Thyroid gland (tissue), 4 donors: Measurements from ENCODE around the gene CNDP2. TPM values are rescaled to one million over a fixed set of nuclear protein-coding genes. Genes with fewer than 3 reads are reported as not detected.

Experiments used
- DNase-seq, 2 donors: peaks; one replicate each; pipeline ENCODE4 v3.0.0-alpha.2; 2019
- H3K27ac ChIP-seq, 3 donors: fragments of 200-600 bp; sonication (generic); 1 replicate in 2 of 3; 2 replicates in 1 of 3; pipeline ENCODE4 v1.5.1; 2016 to 2019; ENCODE audit warnings: mild to moderate bottlenecking in 1 of 3, moderate library complexity in 1 of 3
- H3K27me3 ChIP-seq: fragments of 200-600 bp; sonication (generic); one replicate; pipeline ENCODE4 v1.5.1; 2019
- H3K36me3 ChIP-seq, 2 donors: fragments of 200-600 bp; sonication (generic); one replicate each; pipeline ENCODE4 v1.5.1; 2016 to 2019
- H3K4me1 ChIP-seq, 2 donors: fragments of 200-600 bp; sonication (generic); one replicate each; pipeline ENCODE4 v1.5.1; 2017 to 2019
- H3K4me3 ChIP-seq, 3 donors: fragments of 200-600 bp; sonication (generic); replicated peaks in 1 of 3; 1 replicate in 2 of 3; 2 replicates in 1 of 3; pipeline ENCODE4 v1.5.1; 2016; ENCODE audit warnings: mild to moderate bottlenecking in 1 of 3
- H3K9me3 ChIP-seq: fragments of 200-600 bp; sonication (generic); one replicate; pipeline ENCODE4 v1.5.1; 2017
- POLR2A ChIP-seq, 2 donors: fragments of 450-650 bp; IDR thresholded peaks; one replicate each; pipeline ENCODE4 v1.6.1; 2017; ENCODE audit warnings: antibody characterized with exemption in 2 of 2, mild to moderate bottlenecking in 2 of 2, moderate library complexity in 1 of 2
- WGBS, 2 donors: methylation state at CpG; one replicate each; pipeline ENCODE4 v1.1.5; 2017; 5-methylcytosine and 5-hydroxymethylcytosine counted together
- intact Hi-C: fragments of 100-400 bp; cut with DNase I; formaldehyde crosslinking; loops from one replicate; pipeline ENCODE4 v1.15.1; 2023
- total RNA-seq, 4 donors: library from RNA; depleted of rRNA; stranded (reverse); fragments of >200 nt; gene quantifications; one replicate each; pipeline ENCODE4 v1.2.3, GENCODE V29; 2016
- TF ChIP-seq, protein P1 (sequence below), 6 experiments: fragments of 200-600 bp in 3 of 6; fragments of 450-650 bp in 3 of 6; sonication (generic) in 3 of 6; IDR thresholded peaks; one replicate each; pipeline ENCODE4 v1.5.1; 2016 to 2019; ENCODE audit warnings: antibody characterized with exemption in 6 of 6, mild to moderate bottlenecking in 2 of 6, inconsistent platforms in 1 of 6, moderate library complexity in 1 of 6

The CNDP2 gene
- total RNA-seq, 4 donors from 2014 or later, result 249 to 437 (median 301) TPM

DNA sequence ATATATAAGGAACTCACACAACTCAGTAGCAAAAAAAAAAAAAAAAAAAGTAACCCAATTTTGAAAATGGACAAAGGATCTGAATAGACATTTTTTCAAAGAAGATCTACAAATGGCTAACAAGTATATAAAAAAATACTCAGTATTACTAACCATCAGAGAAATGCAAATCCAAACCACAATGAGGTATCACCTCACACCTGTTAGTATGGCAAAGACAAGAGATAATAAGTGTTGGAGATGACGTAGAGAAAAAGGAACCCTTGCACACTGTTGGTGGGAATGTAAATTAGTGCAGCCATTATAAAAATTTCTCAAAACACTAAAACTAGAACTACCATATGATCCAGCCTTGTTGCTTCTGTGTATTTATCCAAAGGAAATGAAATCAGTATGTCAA lies 32.3 kb downstream of the CNDP2 start:
- no peak overlapping the region for H3K4me3 ChIP-seq
- H3K27me3 ChIP-seq, result no peaks in the 10 kb centered on the region
- intact Hi-C loops, result no loop called here
- no peaks in the 10 kb centered on the region for H3K36me3 ChIP-seq
- no peak overlapping the region for H3K27ac ChIP-seq
- H3K9me3 ChIP-seq, result no peaks in the 10 kb centered on the region
- no peak for DNase-seq
- H3K4me1 ChIP-seq, result peaks cover 16 to 25% of the 10 kb centered on the region in 2 donors
- 95% methylated on average over 1 of the region's 1 CpG for WGBS, 2 donors
- TF ChIP-seq, protein P1, sequence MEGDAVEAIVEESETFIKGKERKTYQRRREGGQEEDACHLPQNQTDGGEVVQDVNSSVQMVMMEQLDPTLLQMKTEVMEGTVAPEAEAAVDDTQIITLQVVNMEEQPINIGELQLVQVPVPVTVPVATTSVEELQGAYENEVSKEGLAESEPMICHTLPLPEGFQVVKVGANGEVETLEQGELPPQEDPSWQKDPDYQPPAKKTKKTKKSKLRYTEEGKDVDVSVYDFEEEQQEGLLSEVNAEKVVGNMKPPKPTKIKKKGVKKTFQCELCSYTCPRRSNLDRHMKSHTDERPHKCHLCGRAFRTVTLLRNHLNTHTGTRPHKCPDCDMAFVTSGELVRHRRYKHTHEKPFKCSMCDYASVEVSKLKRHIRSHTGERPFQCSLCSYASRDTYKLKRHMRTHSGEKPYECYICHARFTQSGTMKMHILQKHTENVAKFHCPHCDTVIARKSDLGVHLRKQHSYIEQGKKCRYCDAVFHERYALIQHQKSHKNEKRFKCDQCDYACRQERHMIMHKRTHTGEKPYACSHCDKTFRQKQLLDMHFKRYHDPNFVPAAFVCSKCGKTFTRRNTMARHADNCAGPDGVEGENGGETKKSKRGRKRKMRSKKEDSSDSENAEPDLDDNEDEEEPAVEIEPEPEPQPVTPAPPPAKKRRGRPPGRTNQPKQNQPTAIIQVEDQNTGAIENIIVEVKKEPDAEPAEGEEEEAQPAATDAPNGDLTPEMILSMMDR (IDR thresholded peaks at IDR 0.05), result no peak
- TF ChIP-seq POLR2A (IDR thresholded peaks at IDR 0.05), result no peak

DNA sequence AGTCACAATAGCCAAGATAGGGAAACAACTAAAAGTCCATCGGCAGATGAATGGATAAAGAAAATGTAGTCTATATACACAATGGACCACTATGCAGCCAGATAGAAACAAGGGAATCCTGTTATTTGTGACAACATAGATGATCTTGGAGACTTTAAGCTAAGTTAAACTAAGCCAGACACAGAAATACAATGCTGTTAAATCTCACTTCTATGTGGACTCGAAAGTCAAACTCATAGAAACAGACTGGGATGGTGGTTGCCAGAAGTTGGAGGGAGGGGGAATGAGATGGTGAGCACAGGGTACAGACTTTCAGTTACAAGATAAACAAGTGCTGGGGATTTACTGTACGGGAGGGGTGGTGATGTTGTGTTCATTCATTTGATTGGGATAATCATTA lies 32.8 kb downstream of the CNDP2 start:
- 79 to 87% methylated on average over 3 of the region's 3 CpGs for WGBS, 2 donors
- intact Hi-C loops, result no loop called here
- no peak overlapping the region for H3K27ac ChIP-seq
- no peak for TF ChIP-seq POLR2A (IDR thresholded peaks at IDR 0.05)
- TF ChIP-seq, protein P1 (IDR thresholded peaks at IDR 0.05), result no peak
- H3K9me3 ChIP-seq, result no peaks in the 10 kb centered on the region
- no peak overlapping the region for H3K4me3 ChIP-seq
- DNase-seq, result no peak
- no peaks in the 10 kb centered on the region for H3K36me3 ChIP-seq
- H3K4me1 ChIP-seq, result peaks cover 11 to 21% of the 10 kb centered on the region in 2 donors
- no peaks in the 10 kb centered on the region for H3K27me3 ChIP-seq

DNA sequence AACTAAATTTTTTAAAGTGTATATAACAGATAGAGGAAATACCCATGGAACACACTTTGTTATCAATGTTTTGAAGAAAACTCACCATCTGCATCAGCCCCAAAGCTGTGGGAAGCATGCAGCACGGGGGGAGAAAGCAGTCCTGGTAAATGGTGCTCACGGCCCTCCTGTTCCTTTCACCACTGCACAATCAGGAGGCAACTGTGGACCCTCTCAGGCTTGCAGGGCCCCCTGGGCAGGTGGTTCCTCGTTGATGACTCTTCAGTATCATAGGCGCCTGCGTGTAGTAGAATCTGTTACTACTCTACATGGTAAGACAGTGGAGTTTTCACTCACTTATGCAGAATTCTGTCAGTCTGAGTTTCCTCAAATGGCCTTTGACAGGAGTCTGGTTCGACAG lies 33.2 kb downstream of the CNDP2 start:
- TF ChIP-seq, protein P1 (IDR thresholded peaks at IDR 0.05), result no peak
- no peak for TF ChIP-seq POLR2A (IDR thresholded peaks at IDR 0.05)
- no peaks in the 10 kb centered on the region for H3K9me3 ChIP-seq
- DNase-seq, result no peak
- 89% methylated on average over 6 of the region's 6 CpGs for WGBS, 2 donors
- H3K27me3 ChIP-seq, result no peaks in the 10 kb centered on the region
- H3K27ac ChIP-seq, result no peak overlapping the region
- intact Hi-C loops, result no loop called here
- peaks cover 9 to 17% of the 10 kb centered on the region in 2 donors for H3K4me1 ChIP-seq
- H3K36me3 ChIP-seq, result no peaks in the 10 kb centered on the region
- no peak overlapping the region for H3K4me3 ChIP-seq

DNA sequence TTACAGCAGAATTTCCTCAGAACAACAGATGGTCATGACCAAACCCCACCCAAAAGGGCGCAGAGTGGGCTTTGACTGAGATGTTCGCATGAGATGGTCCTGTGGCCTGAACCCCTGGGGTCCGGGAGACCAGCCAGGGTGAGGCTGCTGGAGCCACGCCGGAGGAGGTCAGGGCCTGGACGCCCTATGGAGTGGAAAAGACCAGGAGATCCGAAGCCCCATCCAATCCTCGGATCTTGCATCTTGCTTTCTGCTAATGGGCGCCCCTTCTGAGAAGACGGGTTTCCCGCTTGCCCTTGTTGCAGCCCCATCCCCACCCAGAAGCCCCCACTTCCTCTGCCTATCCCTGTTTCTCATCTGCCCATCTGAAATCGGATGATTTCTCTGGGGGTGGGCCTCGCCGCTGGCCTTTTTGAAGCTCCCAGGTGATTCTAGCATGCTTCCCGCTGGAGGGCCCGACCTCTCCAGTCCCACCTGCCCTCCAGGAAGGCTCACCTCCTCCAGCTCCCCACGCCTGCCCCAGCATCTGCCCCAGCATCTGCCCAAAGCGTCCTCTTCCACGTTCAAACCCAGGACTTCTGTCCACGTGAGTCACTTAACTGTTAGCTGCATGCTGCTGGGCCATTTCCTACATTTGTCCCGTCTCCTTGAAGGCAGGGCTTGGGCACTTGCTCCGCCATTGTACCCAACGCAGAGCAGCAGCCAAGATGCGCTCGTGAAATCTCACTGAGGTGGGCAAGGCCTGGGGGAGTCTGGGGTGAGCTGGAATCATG lies 33.8 kb downstream of the CNDP2 start:
- no peak overlapping the region for H3K4me3 ChIP-seq
- TF ChIP-seq, protein P1 (IDR thresholded peaks at IDR 0.05), result no peak
- TF ChIP-seq POLR2A (IDR thresholded peaks at IDR 0.05), result no peak
- no peak for DNase-seq
- no peaks in the 10 kb centered on the region for H3K27me3 ChIP-seq
- H3K4me1 ChIP-seq, result peaks cover 9 to 17% of the 10 kb centered on the region in 2 donors
- H3K36me3 ChIP-seq, result no peaks in the 10 kb centered on the region
- H3K9me3 ChIP-seq, result no peaks in the 10 kb centered on the region
- WGBS, 2 donors, result 93 to 96% methylated on average over 21 to 25 of the region's 25 CpGs
- intact Hi-C loops, result no loop called here
- no peak overlapping the region for H3K27ac ChIP-seq

DNA sequence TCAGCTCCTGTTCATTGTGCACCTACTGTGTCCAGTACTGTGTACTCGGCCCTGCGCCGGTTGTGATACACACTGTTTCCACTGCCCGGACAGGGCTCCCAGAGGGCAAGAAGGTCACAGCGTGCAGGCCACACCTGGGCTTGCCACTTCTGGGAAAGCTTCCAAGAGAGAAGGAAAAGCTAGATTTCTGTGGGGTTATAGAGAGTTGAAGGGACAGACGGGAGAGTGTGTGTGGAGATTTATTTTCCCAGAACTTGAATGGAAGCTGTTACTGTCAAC lies 34.4 kb downstream of the CNDP2 start:
- no peaks in the 10 kb centered on the region for H3K9me3 ChIP-seq
- no peak overlapping the region for H3K4me3 ChIP-seq
- WGBS, 2 donors, result 51 to 86% methylated on average over 5 to 6 of the region's 6 CpGs
- no peaks in the 10 kb centered on the region for H3K27me3 ChIP-seq
- no peaks in the 10 kb centered on the region for H3K36me3 ChIP-seq
- H3K4me1 ChIP-seq, result peaks cover 9 to 15% of the 10 kb centered on the region in 2 donors
- no peak for DNase-seq
- no peak overlapping the region for H3K27ac ChIP-seq
- no peak for TF ChIP-seq POLR2A (IDR thresholded peaks at IDR 0.05)
- TF ChIP-seq, protein P1 (IDR thresholded peaks at IDR 0.05), result no peak
- intact Hi-C loops, result no loop called here
